GM12878 (cell line): Measurements from ENCODE around the gene CXCL17. TPM values are rescaled to one million over a fixed set of nuclear protein-coding genes. Genes with fewer than 3 reads are reported as not detected.

ENCODE experiments used
- ATAC-seq: fragments of 200-7000 bp; cut with Tn5 transposase; 3 replicates; pipeline ENCODE4 v1.9.1; 2020; ENCODE audit warnings: mild to moderate bottlenecking, moderate library complexity
- BruUV-seq: library from RNA; stranded (reverse); fragments of 400-500 nt; replicated peaks from 2 replicates; lab custom pipeline; 2021; lab: Mats Ljungman, UMichigan
- CTCF ChIA-PET: fragments of 300-600 bp; sonication (Branson Sonifier 250); formaldehyde crosslinking; extraction: SDS; loops from one replicate; lab custom pipeline; 2021; ENCODE audit warnings: inconsistent platforms; lab: Yijun Ruan, JAX
- POLR2A ChIA-PET: fragments of 350-600 bp; formaldehyde crosslinking; extraction: SDS; loops from one replicate; lab custom pipeline; 2021; ENCODE audit warnings: inconsistent platforms; lab: Charles Lee
- RAD21 ChIA-PET: fragments of 300-600 bp; sonication (Branson Sonifier 250); formaldehyde crosslinking; loops from one replicate; lab custom pipeline; 2023; ENCODE audit warnings: antibody characterized with exemption; ENCODE audit not compliant: unreplicated experiment; lab: Charles Lee
- SMC1A ChIA-PET: fragments of 300-600 bp; sonication (Branson Sonifier 250); formaldehyde crosslinking; loops from one replicate; lab custom pipeline; 2023; ENCODE audit not compliant: unreplicated experiment, uncharacterized antibody; lab: Charles Lee
- DNase-seq: peaks from one replicate; pipeline ENCODE4 v3.0.0-alpha.2; 2011; ENCODE audit warnings: low read depth, low spot score
- FAIRE-seq: peaks from 3 replicates; lab custom pipeline; 2011; peaks lifted over from hg19 to GRCh38; lab: Jason Lieb, UNC
- H2AFZ ChIP-seq: 2 replicates; pipeline ENCODE4 v1.6.0; 2011; ENCODE audit warnings: low read depth, low read length, control low read depth; ENCODE audit not compliant: control insufficient read depth
- H3K27ac ChIP-seq: 2 replicates; pipeline ENCODE4 v1.5.1; 2011; ENCODE audit warnings: control low read depth; ENCODE audit not compliant: control insufficient read depth, insufficient read depth
- H3K27me3 ChIP-seq, 2 experiments: replicated peaks in 1 of 2; 2 replicates each; pipeline versions ENCODE4 v1.6.0 to v1.6.1; 2011; ENCODE audit warnings: low read length in 1 of 2; ENCODE audit not compliant: control insufficient read depth in 2 of 2, insufficient read depth in 2 of 2
- H3K36me3 ChIP-seq, 2 experiments: 2 replicates each; pipeline ENCODE4 v1.5.1; 2011; ENCODE audit warnings: low read length in 1 of 2; ENCODE audit not compliant: control insufficient read depth in 2 of 2, insufficient read depth in 2 of 2
- H3K4me1 ChIP-seq: 2 replicates; pipeline ENCODE4 v1.6.1; 2011; ENCODE audit warnings: mild to moderate bottlenecking, low read length, moderate library complexity, mixed read lengths; ENCODE audit not compliant: control insufficient read depth, insufficient read depth
- H3K4me2 ChIP-seq: 2 replicates; pipeline ENCODE4 v1.6.0; 2011; ENCODE audit warnings: control low read depth; ENCODE audit not compliant: control insufficient read depth, insufficient read depth
- H3K4me3 ChIP-seq: fragments of 200-600 bp; sonication (generic); 2 replicates; pipeline ENCODE4 v1.5.1; 2016
- H3K79me2 ChIP-seq: 2 replicates; pipeline ENCODE4 v1.6.0; 2011; ENCODE audit warnings: low read length; ENCODE audit not compliant: control insufficient read depth, insufficient read depth
- H3K9ac ChIP-seq: 2 replicates; pipeline ENCODE4 v1.8.0; 2011; ENCODE audit warnings: low read length, control low read depth, mixed read lengths; ENCODE audit not compliant: control insufficient read depth, insufficient read depth
- H3K9me3 ChIP-seq: replicated peaks from 3 replicates; pipeline ENCODE4 v1.5.1; 2011; ENCODE audit warnings: mild to moderate bottlenecking, low read length; ENCODE audit not compliant: control insufficient read depth, insufficient read depth
- H4K20me1 ChIP-seq: 2 replicates; pipeline ENCODE4 v1.6.0; 2011; ENCODE audit not compliant: control insufficient read depth, insufficient read depth
- CHD4 ChIP-seq: fragments of 200-600 bp; sonication (generic); IDR thresholded peaks from 2 replicates; pipeline ENCODE4 v1.6.1; 2016; ENCODE audit warnings: mild to moderate bottlenecking
- E4F1 ChIP-seq: fragments of 450-650 bp; IDR thresholded peaks from 2 replicates; pipeline ENCODE4 v1.6.1; 2018; ENCODE audit warnings: borderline replicate concordance, mild to moderate bottlenecking; ENCODE audit not compliant: partially characterized antibody
- MYB ChIP-seq: fragments of 150-350 bp; IDR thresholded peaks from 2 replicates; pipeline ENCODE4 v1.6.1; 2014; ENCODE audit warnings: mild to moderate bottlenecking, low read depth, low read length, borderline replicate concordance
- SMAD1 ChIP-seq: fragments of 450-650 bp; IDR thresholded peaks from 2 replicates; pipeline ENCODE4 v1.6.1; 2018; ENCODE audit warnings: mild to moderate bottlenecking, low read depth; ENCODE audit not compliant: partially characterized antibody
- USF2 ChIP-seq: IDR thresholded peaks from 2 replicates; pipeline ENCODE4 v1.6.1; 2011; ENCODE audit warnings: low read depth, low read length, improper control_type of control experiment, borderline replicate concordance
- WGBS: methylation state at CpG from one replicate; pipeline ENCODE4 v1.1.6; 2016; ENCODE audit warnings: low lambda C conversion rate; ENCODE audit not compliant: insufficient replicate concordance, insufficient coverage; ENCODE audit errors: missing lambda C conversion rate; 5-methylcytosine and 5-hydroxymethylcytosine counted together
- in situ Hi-C: fragments of 300-500 bp; cut with MboI; formaldehyde crosslinking; loops from 9 replicates; pipeline ENCODE4 v1.14.3; 2018; ENCODE audit warnings: mixed read lengths
- intact Hi-C: fragments of 100-400 bp; cut with micrococcal nuclease; formaldehyde crosslinking; loops from one replicate; pipeline ENCODE4 v1.14.2; 2022; ENCODE audit not compliant: unreplicated experiment
- polyA plus RNA-seq, 11 experiments: library from polyadenylated mRNA; depleted of rRNA in 4 of 11; unstranded in 6 of 11; stranded (reverse) in 5 of 11; fragments of >200 nt; fragmentation: Nextera tagmentation in 4 of 11; fragmentation: Illumina TruSeq in 1 of 11; extraction: Ambion mirVana in 4 of 11; extraction: Trizol in 1 of 11; gene quantifications; 1 replicate in 1 of 11; 2 replicates in 10 of 11; pipeline versions ENCODE4 v1.2.1 to v1.2.3, GENCODE V29; 2011 to 2016; ENCODE audit warnings: inconsistent platforms in 2 of 11, missing spikeins in 2 of 11, low read depth in 1 of 11
- total RNA-seq, 4 experiments: library from RNA; depleted of rRNA in 3 of 4; stranded (reverse); fragments of >200 nt in 3 of 4; fragmentation: Illumina TruSeq in 1 of 4; extraction: Trizol in 1 of 4; gene quantifications; 2 replicates each; pipeline versions ENCODE4 v1.2.1 to v1.2.3, GENCODE V29; 2013 to 2021

Gene CXCL17
- total and polyA plus RNA-seq, 10 of the 15 experiments (the other 5 are each of a cell fraction or from before 2014, with no cell fraction given), result 0.13 to 0.24 (median 0.15) TPM; not detected in 7

GRCh38 chr19:42400404-42400803, 42.3 kb downstream of the CXCL17 start:
- H3K27ac ChIP-seq, result no peak overlapping the region
- H2AFZ ChIP-seq, result no peak overlapping the region
- POLR2A ChIA-PET, result interaction anchor here (1.7 kb wide), 1 partner anchor 23 kb away, joined by 4 read pairs; no protein-coding TSS in a partner anchor
- no peak overlapping the region for H3K9ac ChIP-seq
- intact Hi-C loops (no loop called here), in situ Hi-C loops (no loop called here)
- no peak for FAIRE-seq
- CTCF ChIA-PET, result interaction anchor here (0.8 to 4.9 kb wide), 18 partner anchors 8 to 300 kb away, joined by 3 to 22 read pairs (median 4); no protein-coding TSS in a partner anchor
- no peak for DNase-seq
- no peak overlapping the region for H3K4me3 ChIP-seq
- peaks cover 0 to 5% of the 10 kb centered on the region in 2 experiments; a peak in 3 of 4 replicates for H3K36me3 ChIP-seq
- no TSS peak for BruUV-seq
- H3K27me3 ChIP-seq, result no peaks in the 10 kb centered on the region
- RAD21 ChIA-PET, result interaction anchor here (0.6 to 1.3 kb wide), 6 partner anchors 23 to 119 kb away, joined by 3 to 4 read pairs (median 3); no protein-coding TSS in a partner anchor
- ATAC-seq, result no peak
- no peak for TF ChIP-seq MYB
- TF ChIP-seq CHD4, result no peak
- TF ChIP-seq USF2, result no peak
- TF ChIP-seq E4F1, result no peak
- no peak for TF ChIP-seq SMAD1
- H3K9me3 ChIP-seq, result no peaks in the 10 kb centered on the region
- no peak overlapping the region for H3K4me2 ChIP-seq
- peaks cover 5% of the 10 kb centered on the region for H3K79me2 ChIP-seq
- 0% methylated on average over 1 of the region's 1 CpG for WGBS
- H3K4me1 ChIP-seq, result peaks cover 8% of the 10 kb centered on the region
- SMC1A ChIA-PET, result interaction anchor here (1.0 to 1.8 kb wide), 5 partner anchors 15 to 268 kb away, joined by 3 to 5 read pairs (median 3); no protein-coding TSS in a partner anchor
- no peaks in the 10 kb centered on the region for H4K20me1 ChIP-seq
